GM12891 (cell line): ENCODE data around the gene CBFA2T2.

Experiments used
- POLR2A ChIP-seq: IDR thresholded peaks from 2 replicates; pipeline ENCODE4 v1.6.1; 2011; ENCODE audit warnings: low read depth, low read length, control low read depth
- POLR2AphosphoS5 ChIP-seq: IDR thresholded peaks from 2 replicates; pipeline ENCODE4 v1.6.1; 2011; ENCODE audit warnings: low read depth, low read length, control low read depth

DNA sequence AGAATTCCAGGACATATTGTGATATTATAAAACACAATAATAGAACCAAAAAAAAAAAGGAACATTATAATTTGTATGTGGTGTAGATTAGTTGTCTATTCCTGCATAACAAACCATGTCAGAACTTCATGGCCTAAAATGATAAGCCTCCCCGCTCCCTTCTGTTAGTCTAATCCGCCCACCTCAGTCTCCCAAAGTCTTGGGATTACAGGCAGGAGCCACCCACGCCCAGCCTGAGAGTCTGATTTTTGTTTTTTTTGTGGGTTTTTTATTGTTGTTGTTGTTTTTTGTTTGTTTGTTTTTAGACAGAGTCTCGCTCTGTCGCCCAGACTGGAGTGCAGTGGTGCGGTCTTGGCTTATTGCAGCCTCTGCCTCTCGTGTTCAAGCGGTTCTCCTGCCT lies 111.1 kb downstream of the CBFA2T2 start:
- TF ChIP-seq POLR2AphosphoS5 (no peak), POLR2A (no peak)
